CD4-positive, alpha-beta T cell treated with Interferon alpha-2 for 1 hour (primary cell): ENCODE results near the gene LTBP1.

Experiments used
- DNase-seq, 2 donors: peaks; one replicate each; pipeline ENCODE4 v3.0.0-alpha.2; 2020 to 2022

Gene LTBP1

GRCh38 chr2:33013684-33014110, 66.9 kb downstream of the LTBP1 start:
- no peak for DNase-seq

- no peak for DNase-seq
Measured at GRCh38 chr2:33014268-33014667, 67.5 kb downstream of the LTBP1 start.

GRCh38 chr2:33015421-33016142, 68.8 kb downstream of the LTBP1 start:
- no peak for DNase-seq

- DNase-seq, result no peak
Measured at GRCh38 chr2:33018271-33018670, 71.5 kb downstream of the LTBP1 start.

GRCh38 chr2:33019796-33020195, 73.0 kb downstream of the LTBP1 start:
- DNase-seq, result no peak

- no peak for DNase-seq
Measured at GRCh38 chr2:33020883-33021282, 74.1 kb downstream of the LTBP1 start.

- DNase-seq, result no peak
Measured at GRCh38 chr2:33021542-33022227, 74.9 kb downstream of the LTBP1 start.

GRCh38 chr2:33022395-33022985, 75.7 kb downstream of the LTBP1 start:
- no peak for DNase-seq

GRCh38 chr2:33022989-33023727, 76.4 kb downstream of the LTBP1 start:
- no peak for DNase-seq

GRCh38 chr2:33023728-33024500, 77.2 kb downstream of the LTBP1 start:
- no peak for DNase-seq

- DNase-seq, result no peak
Measured at GRCh38 chr2:33024758-33025157, 78.0 kb downstream of the LTBP1 start.

- DNase-seq, result no peak
Measured at GRCh38 chr2:33029459-33029858, 82.7 kb downstream of the LTBP1 start.

GRCh38 chr2:33029926-33030325, 83.2 kb downstream of the LTBP1 start:
- no peak for DNase-seq

- no peak for DNase-seq
Measured at GRCh38 chr2:33030326-33030725, 83.6 kb downstream of the LTBP1 start.

GRCh38 chr2:33032245-33032644, 85.5 kb downstream of the LTBP1 start:
- DNase-seq, result no peak

- DNase-seq, result no peak
Measured at GRCh38 chr2:33033606-33034081, 86.9 kb downstream of the LTBP1 start.

- DNase-seq, result no peak
Measured at GRCh38 chr2:33034784-33035183, 88.0 kb downstream of the LTBP1 start.

- DNase-seq, result no peak
Measured at GRCh38 chr2:33038230-33038629, 91.5 kb downstream of the LTBP1 start.

- no peak for DNase-seq
Measured at GRCh38 chr2:33038799-33039198, 92.0 kb downstream of the LTBP1 start.

- no peak for DNase-seq
Measured at GRCh38 chr2:33040541-33040940, 93.8 kb downstream of the LTBP1 start.

- DNase-seq, result no peak
Measured at GRCh38 chr2:33042265-33042664, 95.5 kb downstream of the LTBP1 start.

GRCh38 chr2:33042819-33043218, 96.1 kb downstream of the LTBP1 start:
- no peak for DNase-seq

GRCh38 chr2:33047939-33048338, 101.2 kb downstream of the LTBP1 start:
- no peak for DNase-seq
